GM12874 (cell line): ENCODE measurements around the gene TCEAL8.

Experiments
- TF ChIP-seq, protein P1 (sequence below): IDR thresholded peaks from 2 replicates; pipeline ENCODE4 v1.5.1; 2011; ENCODE audit warnings: low read depth, mild to moderate bottlenecking, control low read depth, low read length, moderate library complexity; ENCODE audit not compliant: insufficient read depth

Gene TCEAL8

DNA sequence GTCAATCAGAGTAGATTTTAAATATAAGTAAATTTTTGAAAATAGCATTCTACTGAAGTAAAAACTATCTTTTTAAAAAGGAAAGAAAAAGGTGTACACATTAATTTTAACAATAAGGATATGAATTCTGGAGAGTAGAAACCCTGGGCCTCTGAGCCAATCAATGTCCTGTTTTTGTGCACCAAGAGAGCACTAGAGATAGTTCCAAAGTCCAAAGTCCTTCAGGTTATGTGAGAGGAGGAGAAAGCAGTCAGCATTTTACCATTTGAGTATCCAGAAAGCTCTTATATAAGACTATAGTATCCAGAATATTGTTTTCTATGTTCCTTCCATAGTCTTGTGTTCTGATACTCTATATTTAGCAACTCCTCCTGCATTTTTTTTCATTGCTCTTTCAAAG, 3.3 kb upstream of the TCEAL8 start:
- TF ChIP-seq, protein P1, sequence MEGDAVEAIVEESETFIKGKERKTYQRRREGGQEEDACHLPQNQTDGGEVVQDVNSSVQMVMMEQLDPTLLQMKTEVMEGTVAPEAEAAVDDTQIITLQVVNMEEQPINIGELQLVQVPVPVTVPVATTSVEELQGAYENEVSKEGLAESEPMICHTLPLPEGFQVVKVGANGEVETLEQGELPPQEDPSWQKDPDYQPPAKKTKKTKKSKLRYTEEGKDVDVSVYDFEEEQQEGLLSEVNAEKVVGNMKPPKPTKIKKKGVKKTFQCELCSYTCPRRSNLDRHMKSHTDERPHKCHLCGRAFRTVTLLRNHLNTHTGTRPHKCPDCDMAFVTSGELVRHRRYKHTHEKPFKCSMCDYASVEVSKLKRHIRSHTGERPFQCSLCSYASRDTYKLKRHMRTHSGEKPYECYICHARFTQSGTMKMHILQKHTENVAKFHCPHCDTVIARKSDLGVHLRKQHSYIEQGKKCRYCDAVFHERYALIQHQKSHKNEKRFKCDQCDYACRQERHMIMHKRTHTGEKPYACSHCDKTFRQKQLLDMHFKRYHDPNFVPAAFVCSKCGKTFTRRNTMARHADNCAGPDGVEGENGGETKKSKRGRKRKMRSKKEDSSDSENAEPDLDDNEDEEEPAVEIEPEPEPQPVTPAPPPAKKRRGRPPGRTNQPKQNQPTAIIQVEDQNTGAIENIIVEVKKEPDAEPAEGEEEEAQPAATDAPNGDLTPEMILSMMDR: no peak

GRCh38 chrX:103256651-103257050, 1.7 kb upstream of the TCEAL8 start:
- TF ChIP-seq, protein P1: no peak

GRCh38 chrX:103254171-103254824, 657 bp downstream of the TCEAL8 start:
- TF ChIP-seq, protein P1: no peak

GRCh38 chrX:103253608-103254007, 1.3 kb downstream of the TCEAL8 start:
- TF ChIP-seq, protein P1: no peak

DNA sequence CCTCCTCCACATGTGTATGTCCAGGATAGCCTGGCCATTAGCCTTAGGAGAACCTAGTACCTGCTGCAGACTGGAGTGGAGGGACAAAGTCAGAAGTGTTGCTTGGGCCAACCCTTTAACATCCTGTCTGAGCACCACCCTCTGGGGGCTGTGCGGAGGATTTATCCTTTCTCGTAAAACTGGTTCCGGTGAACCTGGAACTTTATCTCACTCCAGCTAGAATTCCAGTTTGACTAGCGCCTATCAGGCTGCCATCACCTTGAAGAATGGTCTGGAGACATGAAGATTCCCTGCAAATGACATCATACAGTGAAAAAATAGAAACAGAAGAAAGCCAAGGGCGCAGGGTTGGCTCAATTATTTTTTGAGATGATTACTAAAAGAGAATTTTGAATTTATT, 4.0 kb downstream of the TCEAL8 start:
- TF ChIP-seq, protein P1: no peak

DNA sequence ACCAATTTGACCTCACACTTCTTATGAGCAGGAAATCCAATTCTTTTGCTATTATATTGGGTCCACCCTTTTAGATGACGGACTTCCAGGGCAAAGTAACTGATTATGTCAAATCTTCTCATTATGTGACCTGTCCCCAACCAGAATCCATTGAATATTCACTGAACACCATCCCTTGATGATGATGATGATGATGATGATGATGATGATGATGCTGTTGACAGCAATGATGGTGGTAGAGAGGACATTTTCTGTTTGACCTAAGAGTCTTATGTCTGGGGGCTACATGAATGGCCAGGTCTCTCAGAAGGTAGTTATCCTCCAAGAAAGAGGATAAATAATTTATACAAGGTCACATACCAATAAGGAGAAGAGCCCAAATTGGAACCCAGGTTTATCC, 5.2 kb downstream of the TCEAL8 start:
- TF ChIP-seq, protein P1: no peak

DNA sequence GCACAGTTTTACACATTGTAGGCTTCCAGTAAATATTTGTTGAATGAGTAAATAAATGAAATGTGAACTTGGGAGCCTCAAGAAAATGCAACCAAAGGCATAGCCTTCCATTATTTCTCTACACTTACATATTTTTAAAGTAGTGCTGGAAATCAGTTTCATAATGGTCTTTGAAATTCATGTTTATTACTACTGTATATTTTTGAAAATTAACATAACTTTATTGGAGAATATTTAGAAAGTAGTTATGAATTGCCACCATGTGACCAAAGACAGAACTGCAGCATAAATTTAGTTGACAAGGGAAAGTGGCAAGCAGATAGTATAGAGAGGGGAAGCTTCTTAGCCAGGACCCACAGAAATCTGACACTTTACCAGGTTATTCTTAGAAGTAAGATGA, 6.4 kb downstream of the TCEAL8 start:
- TF ChIP-seq, protein P1: peak; percentile 26; the same call in 1 of the 2 replicates
